Activated T-helper 9 cell treated with anti-CD3 and anti-CD28 coated beads, Interleukin-2, amount 50 U/mL, for 16 hours (primary cell): Measurements from ENCODE around the gene RUNX3.
"Not testable (repeated sequence)": the region's sequence is repeated elsewhere in the genome, so short reads cannot be mapped to it uniquely, and the experiment has no call there.

Experiments used
- DNase-seq: peaks from one replicate; pipeline ENCODE4 v3.0.0-alpha.2; 2020; ENCODE audit warnings: low read depth

RUNX3 gene

DNA sequence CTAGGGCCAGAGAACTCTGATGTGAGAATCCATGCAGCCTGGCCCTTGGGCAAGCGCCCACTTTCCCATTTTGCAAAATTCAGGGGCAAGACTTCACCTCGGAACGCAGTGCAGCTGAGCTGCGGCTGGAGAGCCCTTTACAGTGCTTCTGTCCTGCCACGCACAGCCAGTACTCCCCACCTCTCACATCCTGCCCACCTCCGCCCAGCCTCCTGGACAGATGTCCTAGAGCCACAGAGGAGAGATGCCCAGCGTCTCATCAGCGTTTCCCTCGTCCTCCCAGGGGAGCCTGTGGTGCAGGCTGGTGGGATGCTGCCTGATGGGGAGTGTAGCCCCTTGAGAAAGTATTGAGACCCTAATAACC is 29.6 kb downstream of the RUNX3 start:
- no peak for DNase-seq

DNA sequence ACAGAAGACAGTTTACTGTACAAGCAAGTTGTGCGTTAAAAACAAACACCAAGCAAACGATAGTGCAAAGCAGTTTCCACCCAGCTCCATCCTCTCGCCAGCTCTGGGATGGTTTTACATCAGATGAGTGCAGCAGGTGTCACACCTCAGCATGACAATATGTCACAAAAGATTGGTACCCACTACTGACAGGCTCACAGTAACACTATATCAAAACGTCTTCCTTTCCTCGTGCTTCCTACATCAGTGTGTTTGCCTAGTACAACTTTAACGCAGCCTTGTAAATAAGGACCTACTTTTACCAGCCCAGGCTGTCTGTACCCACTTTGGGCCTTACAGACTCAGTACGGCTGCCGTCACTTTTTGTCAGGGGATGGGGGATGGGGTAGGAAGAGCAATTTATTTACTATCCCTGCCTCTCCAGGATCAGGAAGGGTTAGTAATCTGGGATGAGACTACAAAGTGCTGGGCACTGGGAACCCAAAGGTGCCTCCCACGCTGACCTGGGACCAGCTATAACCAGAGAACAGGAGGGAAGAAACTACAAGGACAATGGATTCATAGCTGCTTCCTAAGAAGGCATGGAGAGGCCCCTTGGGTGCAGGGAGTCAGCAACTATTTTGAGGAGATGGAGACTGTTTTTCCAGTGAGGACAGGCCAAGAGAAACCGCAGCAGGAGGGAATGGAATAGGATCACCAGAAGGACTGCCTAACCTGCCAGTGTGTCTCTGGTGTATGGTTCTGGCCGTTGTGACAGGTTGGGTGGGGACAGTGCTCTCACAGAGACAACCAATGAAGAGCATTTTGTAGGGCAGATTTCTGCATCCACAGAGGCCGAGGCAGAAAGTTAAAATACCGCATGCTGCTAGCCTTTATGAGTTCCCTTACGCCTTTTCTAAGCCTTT is 30.2 kb downstream of the RUNX3 start:
- DNase-seq, result no peak

DNA sequence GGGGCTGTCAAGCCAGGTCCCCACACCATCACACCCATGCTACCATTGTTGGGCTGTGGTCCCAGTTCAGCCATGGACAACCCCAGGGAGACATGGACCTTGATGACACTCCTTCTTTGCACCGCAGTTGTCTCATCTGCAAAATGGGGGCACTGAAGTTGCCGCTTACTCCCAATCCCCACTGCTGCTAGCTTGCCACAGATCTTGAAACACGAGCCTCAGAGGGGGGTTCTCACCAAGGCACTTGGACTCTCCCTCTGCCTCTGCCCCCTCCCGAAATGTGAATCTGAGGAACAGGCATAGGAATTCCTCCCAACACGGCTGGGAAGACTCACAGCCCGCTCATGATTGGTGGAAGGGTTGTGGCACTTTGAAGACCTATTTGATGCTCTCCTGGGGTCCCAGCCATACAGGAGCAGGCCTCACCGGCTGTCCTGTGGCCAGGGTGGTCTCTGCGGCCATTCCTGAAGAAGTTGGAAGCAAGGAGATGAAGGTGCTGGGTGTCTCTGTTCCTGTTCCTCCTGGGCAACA is 31.1 kb downstream of the RUNX3 start:
- no peak for DNase-seq

DNA sequence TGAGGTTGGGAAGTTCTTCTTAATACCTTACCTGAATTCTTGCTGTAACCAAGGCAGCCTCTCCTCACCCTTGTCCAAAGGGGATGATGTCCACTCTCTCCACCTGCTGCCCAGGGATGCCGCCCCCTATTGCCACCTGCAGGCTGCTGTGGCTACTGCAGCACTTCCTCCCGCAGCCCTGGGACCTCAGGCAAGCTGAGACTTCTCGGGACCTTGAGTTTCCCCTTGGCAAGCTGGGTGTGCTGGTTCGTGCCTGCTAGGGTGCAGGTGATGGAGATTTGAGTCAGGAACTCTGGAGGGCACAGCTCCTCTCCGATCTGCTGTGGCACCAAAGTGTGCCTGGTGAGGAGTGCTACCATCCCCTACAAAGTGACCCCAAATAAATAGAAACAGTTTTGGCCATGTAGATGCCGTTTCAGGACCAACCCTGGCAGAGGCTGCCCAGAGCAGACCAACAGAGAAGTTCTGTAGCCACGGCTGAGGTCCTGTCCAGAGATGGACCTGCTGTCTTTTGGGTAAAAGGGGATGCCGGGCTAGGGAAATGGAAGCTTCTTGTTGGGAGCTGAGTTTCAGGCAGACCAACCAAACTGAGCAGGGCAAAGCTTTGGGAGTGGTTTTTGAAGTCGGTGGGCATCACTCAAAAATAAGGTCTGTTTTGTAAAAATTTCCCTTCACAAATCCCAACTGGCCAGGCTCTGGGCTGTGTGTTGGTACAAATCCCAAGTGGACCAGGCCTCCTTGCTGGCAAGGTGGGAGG is 31.7 kb downstream of the RUNX3 start:
- DNase-seq, result no peak

DNA sequence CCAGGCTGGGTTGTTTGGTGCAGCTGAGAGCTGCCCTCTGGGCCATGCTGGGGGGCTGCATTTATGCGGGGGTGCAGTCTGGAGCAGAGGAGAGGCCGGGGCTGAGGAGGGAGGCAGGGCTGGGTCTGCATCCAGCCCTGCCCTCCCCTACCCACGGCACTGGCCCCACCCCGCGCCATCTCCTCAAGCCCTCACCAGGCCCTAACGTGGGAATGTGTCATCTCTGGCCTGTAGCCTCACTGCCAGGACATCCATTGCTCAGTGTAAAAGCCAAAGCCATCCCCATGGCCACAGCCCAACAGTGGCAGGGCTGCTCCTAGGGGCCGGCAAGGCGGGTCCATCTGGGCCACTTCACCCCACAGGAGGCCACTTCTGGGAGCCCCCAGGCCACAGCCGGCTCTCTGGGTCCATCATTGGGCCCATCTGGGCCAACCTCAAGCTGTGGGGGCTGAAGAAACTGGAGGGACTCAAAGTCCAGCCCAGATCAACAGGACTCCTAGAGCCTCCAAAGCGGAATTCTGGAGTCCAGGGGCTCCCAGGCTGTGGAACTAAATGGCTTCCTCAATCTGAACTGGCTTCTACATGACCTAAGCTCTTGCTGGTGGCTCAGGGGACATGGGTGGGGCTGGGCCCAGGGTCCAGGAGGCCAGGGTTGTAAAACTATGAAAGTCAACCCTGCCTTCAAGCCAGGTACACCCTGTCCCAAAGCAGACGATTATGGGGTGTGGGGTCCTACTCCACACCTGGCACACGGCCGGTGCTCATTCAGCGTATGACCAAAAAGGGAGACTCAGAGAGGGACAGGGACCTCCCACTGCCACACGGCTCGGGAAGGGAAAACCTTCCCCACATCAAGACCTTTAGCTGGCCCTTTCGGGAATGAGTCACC is 32.6 kb downstream of the RUNX3 start:
- DNase-seq, result no peak

DNA sequence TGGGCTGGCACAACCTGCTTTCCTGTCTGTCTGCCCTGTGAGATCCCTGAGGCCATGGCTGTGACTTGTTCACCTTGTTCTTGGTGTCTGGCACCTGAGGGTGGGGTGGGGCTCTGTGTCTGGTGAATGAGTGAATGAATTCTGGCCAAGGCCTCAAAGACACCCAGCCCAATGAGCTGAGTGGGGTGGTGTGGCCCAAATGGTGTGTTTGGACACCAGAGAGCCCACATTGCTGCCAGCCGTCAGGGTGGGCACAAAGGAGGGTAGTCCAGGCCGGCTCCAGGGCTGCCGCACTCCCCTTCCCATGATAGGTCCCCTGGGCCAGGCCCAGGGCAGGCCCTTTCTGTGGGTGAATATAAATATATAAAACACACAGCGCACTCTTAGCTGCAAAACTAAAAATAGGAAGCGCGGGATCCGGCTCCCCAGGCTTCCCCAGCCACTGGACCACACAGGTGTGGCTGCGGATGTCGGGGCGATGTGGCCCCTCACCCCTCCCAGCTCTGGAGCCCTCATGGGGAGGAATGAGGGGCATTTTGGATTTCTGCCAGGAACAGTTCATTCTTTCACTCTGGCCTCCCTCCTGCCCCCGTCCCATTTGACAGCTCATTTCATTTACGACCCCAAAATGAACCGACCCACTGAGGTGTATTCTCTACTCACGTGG is 33.3 kb downstream of the RUNX3 start:
- DNase-seq, result no peak

DNA sequence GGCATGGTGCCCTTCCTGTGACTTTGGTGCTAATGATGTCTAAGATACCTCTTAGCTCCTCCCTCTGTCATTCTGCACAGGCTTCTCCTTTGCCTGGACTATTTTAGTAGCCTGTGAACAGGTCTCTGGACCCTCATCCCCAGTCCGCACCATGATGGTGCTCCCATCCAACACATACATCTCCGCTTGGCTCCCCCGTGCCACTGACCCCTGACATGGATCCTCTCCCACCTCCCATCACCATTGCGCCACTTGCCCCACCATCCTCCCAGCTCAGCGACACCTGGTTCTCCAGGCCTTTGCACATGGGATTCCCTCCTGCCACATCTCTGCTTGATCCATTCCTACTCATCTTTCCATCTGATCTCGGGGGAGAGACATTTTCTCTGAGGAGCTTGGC is 33.9 kb downstream of the RUNX3 start:
- no peak for DNase-seq

DNA sequence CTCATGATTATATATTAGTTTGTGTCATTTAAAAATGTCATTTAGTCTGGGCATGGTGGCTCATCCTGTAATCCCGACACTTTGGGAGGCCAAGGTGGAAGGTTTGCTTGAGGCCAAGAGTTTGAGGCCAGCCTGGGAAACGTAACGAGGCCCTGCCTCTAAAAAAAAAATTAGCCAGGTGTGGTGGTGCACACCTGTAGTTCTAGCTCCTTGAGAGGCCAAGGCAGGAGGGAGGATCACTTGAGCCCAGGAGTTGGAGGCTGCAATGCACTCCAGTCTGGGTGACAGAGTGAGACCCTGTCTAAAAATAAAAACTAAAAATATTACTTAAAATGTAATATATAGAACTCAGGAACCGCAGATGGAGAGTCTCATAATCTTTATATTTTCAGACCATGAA is 34.6 kb downstream of the RUNX3 start:
- no peak for DNase-seq

DNA sequence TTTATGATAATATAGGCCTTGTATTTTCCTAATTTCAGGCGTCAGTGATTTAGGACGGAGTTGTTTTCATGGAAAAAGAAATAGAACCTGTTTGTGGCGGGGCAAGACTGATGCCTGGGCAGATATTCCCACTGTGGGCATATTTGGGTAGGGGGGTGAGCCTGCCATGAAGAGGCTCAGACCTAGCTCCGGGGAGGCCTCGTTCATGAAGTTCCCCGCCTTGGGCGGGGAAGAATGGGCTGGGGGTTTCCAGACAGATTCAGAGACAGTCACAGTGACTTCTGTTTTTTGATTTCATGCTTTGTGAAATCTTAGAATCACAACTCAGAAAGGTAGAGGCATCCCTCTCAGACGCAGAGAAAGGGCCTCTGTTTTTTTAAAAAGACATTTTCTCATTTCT is 36.1 kb downstream of the RUNX3 start:
- DNase-seq, result no peak

DNA sequence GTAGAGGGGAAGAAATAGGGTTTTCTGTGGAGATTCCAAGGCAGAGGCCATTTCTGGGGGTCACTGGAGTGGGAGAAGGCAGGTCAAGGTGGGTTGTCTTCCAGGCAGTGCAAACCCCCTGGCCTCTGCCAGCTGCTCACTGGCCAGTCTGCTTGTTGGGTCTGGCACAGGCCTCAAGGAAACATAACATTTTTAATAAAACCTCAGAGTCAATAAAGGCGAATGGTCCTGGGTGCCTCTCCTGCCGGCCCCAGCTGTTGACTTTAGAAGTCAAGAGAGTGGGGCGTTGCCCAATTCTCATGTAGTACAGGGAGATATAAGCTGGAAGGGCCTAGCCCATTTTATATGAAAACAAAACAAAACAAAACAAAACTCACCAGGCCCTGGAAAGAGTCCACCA is 36.6 kb downstream of the RUNX3 start:
- DNase-seq, result no peak

DNA sequence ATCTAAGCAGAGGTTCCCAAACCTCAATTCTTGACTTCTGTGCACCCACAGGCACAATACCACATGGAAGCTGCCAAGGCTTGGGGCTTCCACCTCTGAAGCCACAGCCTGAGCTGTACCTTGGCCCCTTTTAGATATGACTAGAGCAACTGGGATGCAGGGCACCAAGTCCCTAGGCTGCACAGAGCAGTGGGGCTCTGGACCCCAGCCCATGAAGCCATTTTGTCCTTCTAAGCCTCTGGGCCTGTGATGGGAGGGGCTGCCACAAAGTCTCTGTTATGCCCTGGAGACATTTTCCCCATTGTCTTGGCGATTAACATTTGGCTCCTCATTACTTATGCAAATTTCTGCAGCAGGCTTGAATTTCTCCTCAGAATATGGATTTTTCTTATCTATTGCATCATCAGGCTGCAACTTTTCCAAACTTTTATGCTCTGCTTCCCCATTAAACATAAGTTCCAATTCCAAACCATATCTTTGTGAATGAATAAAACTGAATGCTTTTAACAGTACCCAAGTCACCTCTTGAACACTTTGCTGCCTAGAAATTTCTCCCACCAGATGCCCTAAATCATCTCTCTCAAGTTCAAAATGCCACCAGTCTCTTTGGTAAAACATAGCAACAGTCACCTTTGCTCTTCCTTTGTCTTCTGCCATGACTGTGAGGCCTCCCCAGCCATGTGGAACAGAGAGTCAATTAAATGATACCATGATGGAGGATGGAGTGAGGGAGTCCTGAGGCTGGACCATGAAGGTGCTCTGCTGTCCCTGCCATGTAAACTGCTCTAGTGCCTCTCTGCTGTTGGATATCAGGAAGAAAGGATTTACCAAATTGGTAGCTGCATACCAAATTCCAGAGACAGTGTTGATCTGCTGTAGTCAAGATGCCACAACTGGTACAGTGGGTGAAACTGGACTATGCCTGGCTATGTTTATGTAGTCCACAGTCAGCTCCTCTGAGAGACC is 37.6 kb downstream of the RUNX3 start:
- DNase-seq, result no peak

DNA sequence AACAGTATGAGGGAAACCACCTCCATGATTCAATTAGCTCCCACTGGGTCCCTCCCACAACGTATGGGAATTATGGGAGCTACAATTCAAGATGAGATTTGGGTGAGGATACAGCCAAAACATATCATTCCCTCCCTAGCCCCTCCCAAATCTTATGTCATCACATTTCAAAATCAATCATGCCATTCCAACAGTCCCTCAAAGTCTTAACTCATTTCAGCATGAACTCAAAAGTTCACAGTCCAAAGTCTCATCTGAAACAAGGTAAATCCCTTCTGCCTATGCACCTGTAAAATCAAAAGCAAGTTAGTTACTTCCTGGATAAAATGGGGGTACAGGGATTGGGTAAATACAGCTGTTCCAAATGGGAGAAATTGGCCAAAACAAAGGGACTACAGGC is 38.7 kb downstream of the RUNX3 start:
- DNase-seq, result not testable (repeated sequence)

DNA sequence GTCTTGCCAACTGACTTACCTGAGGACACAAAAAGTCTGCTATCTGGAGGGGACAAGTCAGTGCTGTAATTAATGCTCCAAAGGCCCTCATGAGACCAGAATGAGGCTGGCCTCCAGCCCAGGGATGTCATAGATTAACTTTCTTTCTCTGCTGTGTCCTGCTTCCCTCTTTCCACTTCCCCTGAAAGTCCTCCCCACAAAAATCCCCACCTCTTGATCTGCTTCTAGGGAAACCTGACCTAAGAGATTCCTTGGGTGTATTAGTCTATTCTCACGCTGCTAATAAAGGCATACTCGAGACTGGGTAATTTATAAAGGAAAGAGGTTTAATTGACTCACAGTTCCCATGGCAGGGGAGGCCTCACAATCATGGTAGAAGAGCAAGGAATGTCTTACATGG is 39.2 kb downstream of the RUNX3 start:
- no peak for DNase-seq

DNA sequence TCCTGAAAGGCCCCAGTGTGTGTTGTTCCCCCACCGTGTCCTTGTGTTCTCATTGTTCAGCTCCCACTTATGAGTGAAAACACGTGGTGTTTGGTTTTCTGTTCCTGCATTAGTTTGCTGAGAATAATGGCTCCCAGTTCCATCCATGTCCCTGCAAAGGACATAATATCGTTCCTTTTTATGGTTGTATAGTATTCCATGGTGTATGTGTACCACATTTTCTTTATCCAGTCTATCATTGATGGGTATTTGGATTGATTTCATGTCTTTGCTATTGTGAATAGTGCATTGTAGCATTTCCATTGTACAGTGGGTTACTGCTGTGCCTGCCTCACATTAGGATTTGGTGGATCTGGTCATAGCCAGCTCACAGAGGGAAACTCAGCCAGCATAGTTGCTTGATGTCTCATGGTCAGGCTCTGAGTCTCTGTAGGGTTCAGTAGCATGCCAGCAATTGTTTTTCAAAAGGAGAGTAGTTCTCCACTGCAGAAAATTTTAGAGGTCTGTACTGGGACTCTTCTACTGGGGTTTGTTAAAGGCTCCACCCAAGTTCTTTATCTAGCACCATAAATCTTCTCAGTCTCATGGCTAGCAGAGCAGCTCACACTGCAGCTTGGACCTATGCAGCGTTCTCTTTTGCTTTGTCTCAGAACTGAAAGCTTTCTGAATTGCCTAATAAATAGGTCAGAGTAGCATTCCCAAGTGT is 41.0 kb downstream of the RUNX3 start:
- DNase-seq, result no peak

DNA sequence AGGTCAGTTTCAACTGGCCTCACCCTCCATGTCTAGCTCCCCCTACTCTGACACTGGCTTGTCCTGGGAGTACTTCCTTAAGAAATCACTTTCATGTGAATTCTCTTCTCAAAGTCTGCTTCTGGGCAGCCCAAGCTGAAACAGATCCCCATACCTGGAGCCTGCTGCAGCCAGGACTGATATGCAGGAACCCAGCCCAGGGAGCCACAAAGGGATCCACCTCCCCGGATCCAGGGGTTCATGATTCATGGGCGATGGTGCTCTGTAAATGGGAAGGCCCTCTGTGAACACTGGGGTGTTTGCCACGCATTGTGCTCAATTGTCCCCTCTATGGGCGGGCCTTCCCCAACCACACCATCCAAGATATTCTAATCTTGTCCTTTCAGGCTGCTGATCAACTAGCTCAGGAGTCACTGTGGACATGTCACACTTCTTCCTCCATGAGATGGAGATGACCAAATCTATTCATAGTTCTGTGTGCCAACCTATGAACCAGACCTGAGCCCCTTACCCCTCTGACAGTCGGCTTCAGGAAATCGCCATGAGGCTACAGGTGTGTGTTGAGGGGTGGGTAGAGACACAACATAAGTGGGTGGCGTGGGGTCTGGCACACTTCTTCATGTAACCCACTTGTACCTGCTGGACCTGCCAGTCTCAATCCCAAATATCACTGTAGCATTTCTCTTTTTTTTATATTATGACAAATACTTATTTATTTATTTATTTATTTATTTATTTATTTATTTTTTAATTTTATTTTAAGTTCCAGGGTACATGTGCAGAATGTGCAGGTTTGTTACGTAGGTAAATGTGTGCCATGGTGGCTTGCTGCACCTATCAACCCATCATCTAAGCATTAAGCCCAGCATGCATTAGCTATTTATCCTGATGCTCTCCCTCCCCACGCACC is 41.8 kb downstream of the RUNX3 start:
- no peak for DNase-seq

DNA sequence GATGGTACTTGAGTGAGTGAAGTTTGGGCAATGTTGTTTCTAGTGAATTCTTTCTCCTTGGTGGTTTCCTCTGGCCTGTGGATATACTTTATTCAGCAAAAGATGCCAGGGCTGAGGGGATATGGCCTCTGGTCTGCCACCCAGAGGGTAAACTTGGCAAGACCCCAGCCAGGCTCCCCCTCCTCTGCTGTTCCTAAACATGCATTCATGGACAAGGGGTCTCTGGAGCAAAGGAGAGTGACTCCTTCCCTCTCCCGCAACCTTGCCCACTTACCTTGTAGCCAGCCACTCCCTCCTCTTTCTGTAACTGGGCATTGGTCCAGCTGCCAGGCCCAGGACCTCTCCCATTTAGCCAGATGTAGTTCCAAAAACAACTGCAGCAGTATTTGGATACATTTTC is 43.8 kb downstream of the RUNX3 start:
- DNase-seq, result no peak

DNA sequence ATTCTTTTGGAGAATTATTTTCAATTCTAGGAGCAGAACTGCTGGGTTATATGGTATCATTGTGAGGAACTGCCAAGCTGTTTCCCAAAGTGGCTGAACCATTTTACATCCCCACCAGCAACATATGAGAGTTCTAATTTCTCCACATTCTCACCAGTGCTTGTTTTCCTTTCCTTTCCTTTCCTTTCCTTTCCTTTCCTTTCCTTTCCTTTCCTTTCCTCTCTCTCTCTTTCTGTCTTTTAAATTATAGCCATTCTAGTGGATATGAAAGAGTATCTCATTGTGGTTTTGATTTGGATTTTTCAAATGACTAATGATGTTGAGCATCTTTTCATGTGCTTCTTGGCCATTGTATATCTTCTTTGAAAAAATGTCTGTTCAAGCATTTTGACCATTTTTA is 45.3 kb downstream of the RUNX3 start:
- DNase-seq, result no peak

DNA sequence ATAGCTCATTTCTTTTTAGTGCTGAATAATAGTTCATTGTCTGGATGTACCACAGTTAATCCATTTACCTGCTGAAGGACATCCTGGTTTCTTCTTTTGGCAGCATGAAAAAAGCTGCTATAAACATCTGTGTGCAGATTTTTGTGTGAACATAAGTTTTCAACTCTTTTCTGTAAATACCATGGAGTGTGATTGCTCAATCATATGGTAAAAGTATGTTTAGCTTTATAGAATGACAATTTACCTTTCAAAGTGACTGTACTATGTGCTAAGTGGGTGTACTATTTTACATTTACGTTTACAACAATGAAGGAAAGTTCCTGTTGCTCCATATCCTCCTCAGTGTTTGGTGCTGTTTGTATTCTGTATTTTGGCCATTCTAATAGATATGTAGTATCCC is 49.0 kb downstream of the RUNX3 start:
- DNase-seq, result no peak
